Vagina (tissue), 2 donors: Measurements from ENCODE around the gene PGM2. TPM values are rescaled to one million over a fixed set of nuclear protein-coding genes. Genes with fewer than 3 reads are reported as not detected.
"Not testable (repeated sequence)": the region's sequence is repeated elsewhere in the genome, so short reads cannot be mapped to it uniquely, and the experiment has no call there.

Experiments used
- DNase-seq, 2 donors: peaks; one replicate each; pipeline ENCODE4 v3.0.0-alpha.2; 2017; ENCODE audit errors: extremely low spot score in 2 of 2
- H3K27ac ChIP-seq: fragments of 200-600 bp; sonication (generic); one replicate; pipeline ENCODE4 v1.5.1; 2019
- H3K27me3 ChIP-seq: fragments of 200-600 bp; sonication (generic); one replicate; pipeline ENCODE4 v1.5.1; 2019
- H3K36me3 ChIP-seq, 2 donors: fragments of 200-600 bp; sonication (generic); one replicate each; pipeline ENCODE4 v1.5.1; 2017 to 2019
- H3K4me1 ChIP-seq: fragments of 200-600 bp; sonication (generic); one replicate; pipeline ENCODE4 v1.5.1; 2019
- H3K4me3 ChIP-seq, 2 donors: fragments of 200-600 bp; sonication (generic); 1 replicate in 1 of 2; 2 replicates in 1 of 2; pipeline ENCODE4 v1.5.1; 2016 to 2019
- H3K9me3 ChIP-seq: fragments of 200-600 bp; sonication (generic); one replicate; pipeline ENCODE4 v1.5.1; 2019
- CTCF ChIP-seq, 3 experiments: fragments of 450-650 bp in 2 of 3; fragments of 200-600 bp in 1 of 3; sonication (generic) in 1 of 3; IDR thresholded peaks; one replicate each; pipeline ENCODE4 v1.5.1; 2017 to 2019; ENCODE audit warnings: antibody characterized with exemption in 3 of 3, mild to moderate bottlenecking in 2 of 3, moderate library complexity in 2 of 3
- POLR2A ChIP-seq, 2 donors: fragments of 450-650 bp; IDR thresholded peaks; one replicate each; pipeline ENCODE4 v1.6.1; 2017; ENCODE audit warnings: antibody characterized with exemption in 2 of 2, mild to moderate bottlenecking in 2 of 2, moderate library complexity in 2 of 2
- POLR2AphosphoS5 ChIP-seq, 2 donors: sonication (generic); formaldehyde crosslinking; IDR thresholded peaks; one replicate each; pipeline ENCODE4 v1.9.0; 2017; ENCODE audit warnings: antibody characterized with exemption in 2 of 2, mild to moderate bottlenecking in 2 of 2, low read depth in 1 of 2; ENCODE audit not compliant: insufficient read depth in 1 of 2
- intact Hi-C: fragments of 100-400 bp; cut with DNase I; formaldehyde crosslinking; loops from one replicate; pipeline ENCODE4 v1.15.1; 2023
- total RNA-seq: library from RNA; depleted of rRNA; stranded (reverse); fragments of >200 nt; gene quantifications from one replicate; pipeline ENCODE4 v1.2.3, GENCODE V29; 2016

The PGM2 gene
- total RNA-seq, result 30.2 TPM

- peak in 1 of 2 donors; percentile 91 for DNase-seq
- Histone ChIP-seq H3K4me1 (peaks cover 31% of the 10 kb centered on the region), H3K27me3 (no peaks in the 10 kb centered on the region), H3K27ac (peak within 1 kb of the TSS; percentile 90), H3K36me3 (peaks cover 0 to 12% of the 10 kb centered on the region in 2 donors), H3K9me3 (no peaks in the 10 kb centered on the region), H3K4me3 (peak within 1 kb of the TSS; percentile 86 to 88)
- TF ChIP-seq POLR2A (IDR thresholded peaks at IDR 0.05) (peak in 1 of 2 donors; percentile 66), POLR2AphosphoS5 (IDR thresholded peaks at IDR 0.05; ENCODE audit: insufficient read depth in 1 of 2, low read depth in 1 of 2) (peak in 1 of 2 donors; percentile 89), CTCF (IDR thresholded peaks at IDR 0.05) (no peak)
- intact Hi-C loops, result loop anchor here (10.0 kb wide), 1 partner anchor 48 kb away; no protein-coding TSS in a partner anchor
These were observed at the start of gene PGM2 for GRCh38 chr4:37826295-37827029. Gene PGM2 (plus strand): TSS chr4:37826686. CDS start chr4:37826733, 47 bp downstream.

GRCh38 chr4:37779896-37780295, 46.6 kb upstream of the PGM2 start:
- no peaks in the 10 kb centered on the region for H3K27me3 ChIP-seq
- H3K9me3 ChIP-seq, result no peaks in the 10 kb centered on the region
- no peak overlapping the region for H3K27ac ChIP-seq
- H3K4me3 ChIP-seq, result no peak overlapping the region
- no peak for DNase-seq
- intact Hi-C loops, result no loop called here
- no peak for TF ChIP-seq POLR2A (IDR thresholded peaks at IDR 0.05)
- TF ChIP-seq CTCF (IDR thresholded peaks at IDR 0.05), result no peak
- no peak for TF ChIP-seq POLR2AphosphoS5 (IDR thresholded peaks at IDR 0.05; ENCODE audit: insufficient read depth in 1 of 2, low read depth in 1 of 2)
- no peaks in the 10 kb centered on the region for H3K4me1 ChIP-seq
- H3K36me3 ChIP-seq, result no peaks in the 10 kb centered on the region

GRCh38 chr4:37780444-37781130, 45.9 kb upstream of the PGM2 start:
- H3K27me3 ChIP-seq, result no peaks in the 10 kb centered on the region
- no peak for TF ChIP-seq CTCF (IDR thresholded peaks at IDR 0.05)
- TF ChIP-seq POLR2A (IDR thresholded peaks at IDR 0.05), result no peak
- no peak for TF ChIP-seq POLR2AphosphoS5 (IDR thresholded peaks at IDR 0.05; ENCODE audit: insufficient read depth in 1 of 2, low read depth in 1 of 2)
- H3K36me3 ChIP-seq, result no peaks in the 10 kb centered on the region
- no peak overlapping the region for H3K4me3 ChIP-seq
- H3K4me1 ChIP-seq, result no peaks in the 10 kb centered on the region
- intact Hi-C loops, result no loop called here
- H3K9me3 ChIP-seq, result no peaks in the 10 kb centered on the region
- DNase-seq, result no peak
- no peak overlapping the region for H3K27ac ChIP-seq

- Histone ChIP-seq H3K4me1 (no peaks in the 10 kb centered on the region), H3K36me3 (no peaks in the 10 kb centered on the region), H3K9me3 (no peaks in the 10 kb centered on the region), H3K27me3 (no peaks in the 10 kb centered on the region), H3K27ac (no peak overlapping the region), H3K4me3 (no peak overlapping the region)
- TF ChIP-seq CTCF (IDR thresholded peaks at IDR 0.05), result no peak
- TF ChIP-seq POLR2A (IDR thresholded peaks at IDR 0.05), result no peak
- no peak for TF ChIP-seq POLR2AphosphoS5 (IDR thresholded peaks at IDR 0.05; ENCODE audit: insufficient read depth in 1 of 2, low read depth in 1 of 2)
- intact Hi-C loops, result no loop called here
- DNase-seq, result no peak
These were observed 45.4 kb upstream of the PGM2 start for GRCh38 chr4:37781131-37781455.

- H3K27ac ChIP-seq, DNase-seq: not testable (repeated sequence)
These were observed 40.2 kb upstream of the PGM2 start for GRCh38 chr4:37786267-37786666.

GRCh38 chr4:37787883-37788460, 38.5 kb upstream of the PGM2 start:
- intact Hi-C loops, DNase-seq, H3K9me3 ChIP-seq, H3K27me3 ChIP-seq, H3K4me3 ChIP-seq, H3K36me3 ChIP-seq, H3K4me1 ChIP-seq, H3K27ac ChIP-seq: not testable (repeated sequence)

More at GRCh38 chr4:37786267-37786666, 40.2 kb upstream of the PGM2 start:
- H3K9me3 ChIP-seq, H3K4me3 ChIP-seq, H3K4me1 ChIP-seq, H3K27me3 ChIP-seq, H3K36me3 ChIP-seq, intact Hi-C loops: not testable (repeated sequence)
